Spleen (tissue), 7 donors: ENCODE measurements around the gene DMAP1.

Experiments used
- POLR2AphosphoS5 ChIP-seq, 3 donors: sonication (generic); formaldehyde crosslinking; IDR thresholded peaks; one replicate each; pipeline ENCODE4 v1.5.1; 2017; ENCODE audit warnings: antibody characterized with exemption in 3 of 3
- TF ChIP-seq, protein P1 (sequence below), 11 experiments: fragments of 200-600 bp in 7 of 11; fragments of 450-650 bp in 4 of 11; sonication (generic) in 4 of 11; IDR thresholded peaks in 8 of 11; conservative IDR thresholded peaks in 3 of 11; 1 replicate in 7 of 11; 2 replicates in 4 of 11; pipeline versions ENCODE4 v1.4.0 to v1.8.0; 2016 to 2021; ENCODE audit warnings: antibody characterized with exemption in 11 of 11, inconsistent platforms in 4 of 11, mild to moderate bottlenecking in 1 of 11
- donor health status: DM: no; HTN: no; CAD: no; lungs with moderate emphysema.
- donor health status: DM: no; HTN: no; CAD: no.
- donor health status: DM: no; HTN: no; CAD: no.

DNA sequence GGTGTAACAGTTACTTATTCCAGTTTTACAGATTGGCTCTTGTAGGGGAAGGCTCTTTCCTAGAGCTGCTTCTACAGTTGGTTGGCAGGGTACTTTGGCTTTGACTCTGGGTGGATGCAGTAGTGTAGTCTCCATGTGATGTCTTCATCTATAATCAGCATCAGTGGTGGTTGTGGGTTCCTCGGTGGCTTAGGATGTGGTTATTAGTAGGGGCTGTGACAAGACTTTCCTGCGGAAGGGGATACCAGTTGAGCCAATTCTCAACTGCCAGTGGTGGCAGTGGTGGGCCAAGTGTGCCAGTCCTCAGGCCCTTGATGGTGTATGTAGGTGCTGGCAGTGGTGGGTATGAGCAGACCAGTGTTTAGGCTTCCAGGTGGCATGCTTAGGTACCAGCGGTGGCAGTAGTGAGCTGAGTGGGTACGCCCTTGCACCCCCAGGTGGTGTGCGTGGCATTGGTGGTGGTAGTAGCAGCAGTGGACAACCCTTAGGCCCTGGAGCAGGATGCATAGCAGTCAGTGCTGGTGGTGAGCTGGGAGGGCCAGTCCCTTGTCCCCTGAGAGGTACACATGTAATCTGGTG is 44.7 kb upstream of the DMAP1 start:
- TF ChIP-seq, protein P1, sequence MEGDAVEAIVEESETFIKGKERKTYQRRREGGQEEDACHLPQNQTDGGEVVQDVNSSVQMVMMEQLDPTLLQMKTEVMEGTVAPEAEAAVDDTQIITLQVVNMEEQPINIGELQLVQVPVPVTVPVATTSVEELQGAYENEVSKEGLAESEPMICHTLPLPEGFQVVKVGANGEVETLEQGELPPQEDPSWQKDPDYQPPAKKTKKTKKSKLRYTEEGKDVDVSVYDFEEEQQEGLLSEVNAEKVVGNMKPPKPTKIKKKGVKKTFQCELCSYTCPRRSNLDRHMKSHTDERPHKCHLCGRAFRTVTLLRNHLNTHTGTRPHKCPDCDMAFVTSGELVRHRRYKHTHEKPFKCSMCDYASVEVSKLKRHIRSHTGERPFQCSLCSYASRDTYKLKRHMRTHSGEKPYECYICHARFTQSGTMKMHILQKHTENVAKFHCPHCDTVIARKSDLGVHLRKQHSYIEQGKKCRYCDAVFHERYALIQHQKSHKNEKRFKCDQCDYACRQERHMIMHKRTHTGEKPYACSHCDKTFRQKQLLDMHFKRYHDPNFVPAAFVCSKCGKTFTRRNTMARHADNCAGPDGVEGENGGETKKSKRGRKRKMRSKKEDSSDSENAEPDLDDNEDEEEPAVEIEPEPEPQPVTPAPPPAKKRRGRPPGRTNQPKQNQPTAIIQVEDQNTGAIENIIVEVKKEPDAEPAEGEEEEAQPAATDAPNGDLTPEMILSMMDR (IDR thresholded peaks at IDR 0.05 in 8 of 11, conservative IDR thresholded peaks at IDR 0.05 in 3 of 11): no peak
- TF ChIP-seq POLR2AphosphoS5 (IDR thresholded peaks at IDR 0.05): no peak
